ENCODE data around the gene CFB. TPM values are rescaled to one million over a fixed set of nuclear protein-coding genes. Genes with fewer than 3 reads are reported as not detected.

CFB gene
- total and polyA plus RNA-seq, 2 donors (not counting 3 experiments of a cell fraction or from before 2014, with no cell fraction given) = 0.87 to 1.5 TPM

GRCh38 chr6:31915351-31915750, 30.5 kb upstream of the CFB start:
- no peak overlapping the region for H3K4me2 ChIP-seq (ENCODE audit: insufficient read depth, low read length)
- H3K79me2 ChIP-seq (ENCODE audit: control insufficient read depth, insufficient read depth, low read length) = no peaks in the 10 kb centered on the region
- TF ChIP-seq FOS (IDR thresholded peaks at IDR 0.05; ENCODE audit: borderline replicate concordance, insufficient read depth, low read length) (no peak), POLR2A (IDR thresholded peaks at IDR 0.05; ENCODE audit: low read depth, low read length) (no peak), MYC (IDR thresholded peaks at IDR 0.05; ENCODE audit: low read depth, low read length) (no peak), GATA2 (IDR thresholded peaks at IDR 0.05; ENCODE audit: insufficient read depth, insufficient read length, low read depth, low read length) (no peak), POLR2AphosphoS5 (IDR thresholded peaks at IDR 0.05; ENCODE audit: insufficient read depth, low read depth, low read length) (no peak), JUN (IDR thresholded peaks at IDR 0.05; ENCODE audit: borderline replicate concordance, insufficient read depth, insufficient read length, low read depth) (no peak), EZH2 (IDR thresholded peaks at IDR 0.05; ENCODE audit: borderline replicate concordance, low read depth, low read length, severe bottlenecking) (no peak)
- TF ChIP-seq, protein P1, sequence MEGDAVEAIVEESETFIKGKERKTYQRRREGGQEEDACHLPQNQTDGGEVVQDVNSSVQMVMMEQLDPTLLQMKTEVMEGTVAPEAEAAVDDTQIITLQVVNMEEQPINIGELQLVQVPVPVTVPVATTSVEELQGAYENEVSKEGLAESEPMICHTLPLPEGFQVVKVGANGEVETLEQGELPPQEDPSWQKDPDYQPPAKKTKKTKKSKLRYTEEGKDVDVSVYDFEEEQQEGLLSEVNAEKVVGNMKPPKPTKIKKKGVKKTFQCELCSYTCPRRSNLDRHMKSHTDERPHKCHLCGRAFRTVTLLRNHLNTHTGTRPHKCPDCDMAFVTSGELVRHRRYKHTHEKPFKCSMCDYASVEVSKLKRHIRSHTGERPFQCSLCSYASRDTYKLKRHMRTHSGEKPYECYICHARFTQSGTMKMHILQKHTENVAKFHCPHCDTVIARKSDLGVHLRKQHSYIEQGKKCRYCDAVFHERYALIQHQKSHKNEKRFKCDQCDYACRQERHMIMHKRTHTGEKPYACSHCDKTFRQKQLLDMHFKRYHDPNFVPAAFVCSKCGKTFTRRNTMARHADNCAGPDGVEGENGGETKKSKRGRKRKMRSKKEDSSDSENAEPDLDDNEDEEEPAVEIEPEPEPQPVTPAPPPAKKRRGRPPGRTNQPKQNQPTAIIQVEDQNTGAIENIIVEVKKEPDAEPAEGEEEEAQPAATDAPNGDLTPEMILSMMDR (IDR thresholded peaks at IDR 0.05; ENCODE audit: extremely low read depth in 1 of 2, insufficient read depth in 1 of 2, low read depth in 1 of 2, low read length in 2 of 2) = no peak
- TF ChIP-seq, protein P2, sequence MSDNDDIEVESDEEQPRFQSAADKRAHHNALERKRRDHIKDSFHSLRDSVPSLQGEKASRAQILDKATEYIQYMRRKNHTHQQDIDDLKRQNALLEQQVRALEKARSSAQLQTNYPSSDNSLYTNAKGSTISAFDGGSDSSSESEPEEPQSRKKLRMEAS (IDR thresholded peaks at IDR 0.05; ENCODE audit: insufficient read depth, insufficient read length) = no peak
- peaks cover 3% of the 10 kb centered on the region for H3K4me1 ChIP-seq (ENCODE audit: control insufficient read depth, extremely low read depth, insufficient read depth, low read length)
- H3K9me3 ChIP-seq (replicated peaks; ENCODE audit: control insufficient read depth, insufficient read depth, low read length) = no peaks in the 10 kb centered on the region
- no peak for FAIRE-seq
- intact Hi-C loops (cut with micrococcal nuclease) = no loop called here
- H3K4me3 ChIP-seq (replicated peaks in 1 of 3; ENCODE audit: insufficient read depth in 1 of 3, low read depth in 1 of 3, low read length in 3 of 3) = no peak overlapping the region
- ChIA-PET CTCF (no interaction called here), POLR2A (no interaction called here)
- H2AFZ ChIP-seq (ENCODE audit: low read depth, low read length) = no peak overlapping the region
- H4K20me1 ChIP-seq (replicated peaks; ENCODE audit: control insufficient read depth, extremely low read depth, insufficient read depth, low read length) = no peaks in the 10 kb centered on the region
- DNase-seq (ENCODE audit: low read depth, low spot score) = no peak
- no peak overlapping the region for H3K27ac ChIP-seq (ENCODE audit: insufficient read depth, low read depth, low read length)
- H3K9ac ChIP-seq (replicated peaks; ENCODE audit: extremely low read depth, insufficient read depth, low read length) = no peak overlapping the region
- BruUV-seq (replicated peaks) = no TSS peak
- H3K9me1 ChIP-seq (replicated peaks; ENCODE audit: control insufficient read depth, extremely low read depth, insufficient read depth, low read length) = no peaks in the 10 kb centered on the region
- no peaks in the 10 kb centered on the region for H3K36me3 ChIP-seq (ENCODE audit: control insufficient read depth in 2 of 2, extremely low read depth in 1 of 2, insufficient read depth in 2 of 2, low read length in 2 of 2)
- H3K27me3 ChIP-seq (ENCODE audit: control insufficient read depth in 2 of 2, insufficient read depth in 2 of 2, low read length in 2 of 2) = no peaks in the 10 kb centered on the region
- dilution Hi-C loops (cut with MboI; ENCODE audit: extremely low pct_ligation_motif_present, low sequenced_read_pairs) = no loop called here
